ENCODE results near the gene PDIA5. TPM values are rescaled to one million over a fixed set of nuclear protein-coding genes. Genes with fewer than 3 reads are reported as not detected.

Gene PDIA5
- polyA plus RNA-seq, 1 donor, result 32.4 TPM

- no peak for DNase-seq
Observed at GRCh38 chr3:123038751-123039150, 28.1 kb upstream of the PDIA5 start.

- no peak for DNase-seq
Observed at GRCh38 chr3:123039178-123039577, 27.6 kb upstream of the PDIA5 start.

- no peak for DNase-seq
Observed at GRCh38 chr3:123042413-123042812, 24.4 kb upstream of the PDIA5 start.

GRCh38 chr3:123044981-123045763, 21.7 kb upstream of the PDIA5 start:
- DNase-seq, result no peak

DNA sequence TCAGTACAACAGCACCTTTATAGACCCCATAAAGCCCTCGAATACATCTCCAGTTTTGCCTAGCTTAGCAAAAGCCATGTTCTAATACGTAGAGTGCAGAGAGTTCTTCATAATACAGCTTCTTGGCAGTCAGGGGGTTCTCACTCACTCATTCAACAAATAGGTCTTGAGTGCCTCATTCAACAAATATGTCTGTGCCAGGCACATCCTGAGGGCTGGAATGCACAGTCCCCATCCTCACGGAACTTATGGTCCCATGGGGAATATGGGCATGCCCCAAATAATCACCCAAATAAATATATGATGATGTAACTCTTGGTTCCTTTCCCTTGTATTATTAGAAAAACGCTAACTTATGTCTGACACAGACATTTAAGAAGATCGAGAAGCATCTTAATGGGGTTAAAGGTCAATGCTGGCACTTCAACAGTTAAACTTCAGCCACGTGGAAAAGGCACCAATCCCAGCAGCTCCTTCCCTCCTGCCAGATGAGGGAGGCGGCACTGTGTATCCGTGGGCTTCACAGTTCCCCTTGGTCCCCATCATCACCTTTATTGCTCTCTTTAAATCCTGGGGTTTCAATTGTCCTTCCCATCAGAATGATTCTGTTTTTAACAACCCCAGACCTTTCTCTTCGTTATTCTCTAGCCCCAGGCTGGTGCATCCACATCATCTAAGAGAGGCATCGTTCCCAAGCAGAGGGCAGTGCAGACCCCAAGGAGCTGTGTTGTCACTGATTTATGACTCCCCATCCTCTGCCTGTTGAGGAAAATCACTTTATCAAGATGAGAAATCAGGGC, 20.4 kb upstream of the PDIA5 start:
- no peak for DNase-seq

DNA sequence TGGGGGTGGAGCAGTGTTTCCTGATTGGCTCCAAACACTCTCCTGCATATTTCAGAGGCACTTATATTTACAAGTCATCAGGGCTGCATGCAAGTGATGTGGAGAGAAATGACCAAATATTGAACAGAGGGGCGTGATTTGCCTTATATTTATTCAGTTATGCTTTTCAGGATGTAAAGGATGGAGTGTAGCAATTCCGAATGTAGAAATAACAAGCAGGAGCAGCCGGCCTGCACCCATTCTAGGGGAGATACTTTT, 19.8 kb upstream of the PDIA5 start:
- DNase-seq, result no peak

DNA sequence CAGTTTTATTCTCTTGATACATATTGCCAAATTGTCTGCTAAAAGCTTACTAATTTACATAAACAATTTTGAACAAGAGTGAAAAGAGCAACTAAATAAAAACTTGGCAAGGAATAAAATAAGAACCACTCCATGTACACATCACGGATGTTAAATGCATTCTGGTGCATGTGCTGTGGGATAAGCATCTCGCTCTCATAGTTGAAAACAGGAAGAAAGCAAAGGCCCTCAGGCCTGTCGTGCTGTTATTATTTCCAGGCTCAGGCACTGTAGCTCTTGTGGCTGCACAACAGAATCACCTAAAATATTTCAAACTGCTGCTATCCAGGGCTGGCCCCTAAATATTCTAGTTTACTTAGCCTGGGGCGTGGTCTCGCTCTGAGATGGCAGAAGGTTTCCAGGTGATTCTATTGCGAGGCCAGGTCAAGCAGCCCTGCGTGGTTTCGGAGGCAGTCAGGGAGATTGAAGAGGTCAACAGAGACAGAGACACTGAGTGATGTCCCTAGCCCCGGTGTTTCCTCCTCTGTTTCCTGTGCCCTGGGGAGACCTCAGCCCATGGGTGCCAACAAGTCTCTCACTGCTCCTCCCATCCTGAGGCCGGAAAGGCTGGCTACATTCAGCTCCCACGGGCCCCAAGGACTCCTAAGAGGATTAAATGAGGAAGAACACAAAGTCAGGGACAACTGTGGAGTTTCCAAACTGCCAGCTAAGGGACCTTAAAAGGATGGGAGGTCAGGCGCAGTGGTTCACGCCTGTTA, 18.2 kb upstream of the PDIA5 start:
- DNase-seq, result no peak

GRCh38 chr3:123050666-123051065, 16.2 kb upstream of the PDIA5 start:
- DNase-seq, result no peak

DNA sequence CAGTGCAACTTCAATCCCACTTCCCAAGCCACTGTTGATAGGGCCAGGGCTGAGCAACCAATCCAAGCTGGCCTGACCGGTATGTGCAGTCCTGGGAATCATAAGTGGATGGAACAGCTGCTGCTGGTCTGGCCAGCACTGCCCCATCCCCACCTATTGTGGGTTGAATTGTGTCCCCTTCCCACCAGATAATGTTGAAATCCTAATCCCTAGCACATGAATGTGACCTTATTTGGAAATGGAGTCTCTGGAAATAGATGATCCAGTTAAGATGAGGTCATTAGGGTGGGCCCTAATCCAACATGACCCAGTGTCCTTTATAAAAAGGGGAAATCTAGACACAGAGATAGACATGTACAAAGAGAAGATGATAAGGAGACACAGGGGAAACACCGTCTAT, 13.7 kb upstream of the PDIA5 start:
- no peak for DNase-seq

DNA sequence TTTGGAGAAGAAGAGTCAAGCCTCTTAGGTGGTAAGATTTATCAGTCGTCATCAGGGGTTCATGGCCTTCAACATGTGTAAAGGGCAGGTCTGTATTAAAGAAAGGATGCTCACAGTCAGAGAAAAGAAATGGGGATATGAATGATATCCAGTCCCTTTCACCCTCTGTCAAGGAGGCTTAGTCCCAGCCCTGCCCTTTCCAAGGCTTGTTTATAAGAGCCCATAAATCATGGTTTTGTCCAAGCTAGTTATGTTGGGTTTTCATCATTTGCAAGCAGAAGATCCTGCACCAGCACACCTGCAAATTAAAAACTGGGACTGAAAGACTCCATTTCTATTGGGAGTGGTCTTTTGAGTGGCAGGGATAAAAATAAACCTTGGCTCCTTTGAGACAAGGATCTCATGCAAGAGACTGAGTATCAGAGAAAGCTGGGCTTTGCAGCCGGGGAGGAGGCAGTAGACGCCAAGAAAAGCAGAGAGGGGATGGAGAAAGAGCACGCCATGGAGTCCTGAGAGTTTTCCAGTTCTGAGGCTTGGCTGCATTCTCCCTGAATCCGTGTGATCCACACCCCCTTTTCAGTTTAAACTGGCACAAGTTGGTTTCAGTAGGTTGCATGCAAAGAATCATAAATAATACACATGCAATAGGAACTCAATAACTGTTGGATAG, 12.6 kb upstream of the PDIA5 start:
- no peak for DNase-seq

DNA sequence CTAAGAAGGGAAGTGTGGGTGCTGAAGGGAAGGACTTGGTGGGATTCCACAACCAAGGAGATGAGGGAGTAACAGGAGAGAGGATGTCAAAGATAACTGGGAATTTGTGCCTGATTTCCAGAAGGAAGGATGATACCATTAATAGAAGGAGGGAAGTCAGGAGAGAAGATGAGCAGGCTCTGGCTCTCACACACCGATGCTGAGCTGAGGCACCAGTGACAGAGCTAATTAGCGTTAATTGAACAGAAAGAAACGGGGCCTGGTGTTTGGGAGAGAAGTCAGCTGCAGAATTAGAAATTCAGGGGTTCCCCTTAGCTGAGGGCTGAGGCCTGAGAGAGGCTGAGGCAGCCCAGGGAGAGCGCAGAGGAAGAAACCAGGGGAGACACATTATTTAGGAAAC, 11.9 kb upstream of the PDIA5 start:
- no peak for DNase-seq

GRCh38 chr3:123055352-123055751, 11.5 kb upstream of the PDIA5 start:
- DNase-seq, result no peak

DNA sequence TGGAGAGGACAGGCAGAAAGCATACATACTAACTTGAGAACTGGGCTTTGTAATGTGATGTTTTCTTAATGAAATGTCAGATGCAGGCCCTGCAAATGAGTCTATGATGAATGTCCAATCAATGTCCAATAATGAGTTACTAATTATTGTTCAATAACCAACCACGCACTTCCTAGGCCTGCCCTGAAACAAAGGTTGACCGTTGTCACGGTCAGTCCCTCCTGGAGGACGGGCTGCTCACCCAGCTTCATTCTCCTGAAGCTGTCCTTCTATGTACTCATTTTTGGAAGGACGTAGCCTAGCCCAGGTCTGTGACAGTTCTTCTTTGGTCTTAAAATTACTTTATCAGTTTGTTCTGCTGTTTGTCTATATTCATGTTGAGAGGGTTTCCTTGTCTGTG, 8.3 kb upstream of the PDIA5 start:
- DNase-seq, result no peak

- no peak for DNase-seq
Observed at GRCh38 chr3:123060054-123060453, 6.8 kb upstream of the PDIA5 start.

DNA sequence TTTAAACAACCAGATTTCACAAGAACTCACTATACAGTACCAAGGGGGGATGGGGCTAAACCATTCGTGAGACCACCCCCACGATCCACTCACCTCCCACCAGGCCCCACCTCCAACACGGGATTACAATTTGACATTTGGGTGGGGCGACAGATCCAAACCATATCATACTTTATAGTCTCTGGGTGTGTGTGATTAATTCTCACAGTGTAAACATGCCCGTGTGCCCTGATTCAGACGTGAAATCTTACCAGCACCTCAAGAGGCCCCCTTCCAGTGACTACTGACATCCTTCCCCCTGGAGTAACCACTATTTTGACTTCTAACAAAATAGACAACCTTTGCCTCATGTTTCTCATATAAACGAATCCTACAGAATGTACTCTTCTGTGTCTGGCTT, 5.0 kb upstream of the PDIA5 start:
- no peak for DNase-seq

DNA sequence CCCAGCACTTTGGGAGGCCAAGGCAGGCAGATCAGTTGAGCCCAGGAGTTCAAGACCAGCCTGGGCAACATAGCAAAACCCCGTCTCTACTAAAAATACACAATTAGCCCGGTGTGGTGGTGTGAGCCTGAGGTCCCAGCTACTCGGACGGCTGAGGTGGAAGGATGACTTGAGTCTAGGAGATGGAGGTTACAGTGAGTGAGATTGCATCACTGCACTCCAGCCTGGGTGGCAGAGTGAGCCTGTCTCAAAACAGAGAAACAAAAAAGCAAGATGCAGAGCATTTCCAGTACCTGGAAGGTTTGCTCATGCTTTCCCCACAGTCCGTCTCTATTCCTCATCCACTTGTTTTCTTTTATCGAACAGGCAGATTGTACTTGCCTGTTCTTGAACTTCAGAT, 3.8 kb upstream of the PDIA5 start:
- no peak for DNase-seq

GRCh38 chr3:123064506-123064905, 2.3 kb upstream of the PDIA5 start:
- no peak for DNase-seq

GRCh38 chr3:123064914-123065313, 1.9 kb upstream of the PDIA5 start:
- DNase-seq, result no peak

GRCh38 chr3:123066599-123066895, 278 bp upstream of the PDIA5 start:
- no peak for DNase-seq

DNA sequence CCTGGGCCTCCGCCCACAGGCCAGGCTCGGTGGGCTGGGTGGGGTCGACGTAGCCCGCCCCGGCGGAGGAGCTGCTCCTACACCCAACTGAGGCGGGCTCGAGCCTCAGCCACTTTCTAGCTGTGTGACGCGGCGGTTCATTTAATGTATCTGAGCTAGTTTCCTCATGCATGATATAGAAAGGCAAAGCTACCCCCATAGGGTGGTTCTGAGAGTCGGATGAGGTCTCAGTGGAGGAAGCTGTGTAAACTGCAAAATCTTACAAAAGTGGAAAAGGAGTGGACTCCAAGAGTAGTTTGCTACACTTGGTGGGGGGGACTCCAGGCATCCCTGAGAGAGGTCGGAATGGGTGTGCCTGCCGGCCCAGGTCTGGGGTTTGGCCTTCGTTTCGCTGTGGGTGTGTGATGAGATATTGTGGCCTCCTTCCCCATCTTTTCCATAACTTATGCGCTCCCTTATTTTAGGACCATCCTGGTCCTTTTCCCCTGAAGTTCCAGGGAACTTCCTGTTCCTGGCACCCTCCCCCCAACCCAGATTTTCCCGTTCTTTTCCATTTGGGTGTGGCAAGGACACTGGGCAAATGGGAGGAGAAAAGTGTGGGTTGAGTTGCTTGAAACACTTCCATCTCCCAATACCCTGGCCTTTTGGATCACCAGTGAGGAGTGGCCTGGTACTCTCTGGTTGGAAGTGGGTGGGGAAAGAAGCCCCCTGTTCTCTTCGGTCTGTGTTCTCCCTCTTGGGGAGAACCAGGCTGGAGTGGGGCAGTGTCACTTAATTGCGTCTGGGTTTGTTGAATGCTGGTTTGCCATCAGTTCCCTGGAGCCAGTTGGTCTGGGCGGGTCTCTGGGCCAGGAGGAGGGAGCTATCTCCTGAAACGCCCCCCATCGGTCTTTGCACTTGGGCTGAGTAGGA, 1.1 kb downstream of the PDIA5 start:
- DNase-seq, result no peak

DNA sequence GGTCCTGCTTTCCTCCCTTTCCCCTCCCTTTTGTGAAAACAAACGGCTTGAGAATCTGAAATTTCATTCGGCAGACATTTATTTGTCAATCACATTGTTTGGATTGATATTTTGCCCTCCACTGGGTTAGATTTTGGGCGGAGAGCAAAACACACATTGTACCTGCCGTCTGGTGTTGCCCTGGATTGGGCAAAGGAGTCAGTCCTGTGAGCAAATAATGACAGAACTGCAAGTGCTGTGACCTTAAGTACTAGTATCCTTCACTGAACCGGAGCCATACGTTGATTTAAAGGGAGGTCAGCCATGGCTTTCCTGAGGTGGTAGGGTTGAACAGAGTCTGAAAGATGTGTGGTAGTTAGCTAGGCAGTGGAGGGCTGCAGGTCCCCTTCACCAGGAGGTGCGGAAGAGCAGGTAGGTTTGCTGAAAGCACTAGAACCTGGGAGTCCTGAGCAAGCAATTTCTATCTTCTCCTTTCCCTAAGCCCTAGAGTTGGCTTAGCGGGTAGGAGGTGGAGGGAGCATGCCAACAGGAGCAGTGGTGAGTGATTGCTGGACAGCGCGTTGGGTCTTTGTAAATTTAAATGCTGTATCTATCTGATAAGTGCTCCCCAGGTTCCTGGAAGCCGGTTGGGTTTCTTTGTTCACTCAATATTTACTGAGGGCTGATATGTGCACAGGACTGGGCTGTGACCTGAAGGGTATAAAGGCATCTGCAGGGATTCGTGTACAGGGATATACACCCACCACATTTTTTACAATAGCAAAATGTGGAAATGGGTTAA, 2.0 kb downstream of the PDIA5 start:
- DNase-seq, result no peak

All from left kidney (tissue), 2 donors.